ENCODE measurements around the gene ATOH7.
"Not testable (repeated sequence)": the region's sequence is repeated elsewhere in the genome, so short reads cannot be mapped to it uniquely, and the experiment has no call there.

Gene ATOH7

DNA sequence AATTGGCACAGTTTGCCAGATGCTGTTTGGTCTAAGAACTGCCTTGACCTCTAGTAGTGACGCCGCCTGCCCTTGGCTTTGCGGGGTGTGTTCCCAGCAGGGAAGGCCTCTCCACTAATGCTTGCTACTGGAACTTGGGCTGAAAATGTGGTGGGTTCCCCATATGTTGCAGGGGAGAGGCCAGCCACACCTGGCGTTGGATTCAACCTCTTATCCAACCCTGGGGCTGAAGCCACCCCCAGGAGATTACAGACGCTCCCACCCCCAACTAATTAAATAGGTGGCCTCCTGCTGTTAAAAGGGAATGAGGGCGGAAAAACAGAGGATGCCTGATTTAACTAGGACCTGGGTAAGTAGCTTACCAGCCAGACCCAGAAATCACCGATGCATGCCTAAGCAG lies 19.2 kb upstream of the ATOH7 start:
- ChIA-PET POLR2A (no interaction called here), CTCF (no interaction called here)
- H3K4me3 ChIP-seq (ENCODE audit: low read depth, low read length), result no peak overlapping the region
- no peak for DNase-seq (ENCODE audit: low read depth, low spot score)
- TF ChIP-seq CTCF (IDR thresholded peaks at IDR 0.05; ENCODE audit: insufficient read depth, low read length, missing control alignments), result no peak

GRCh38 chr10:68249297-68249696 lies 17.4 kb upstream of the ATOH7 start:
- CTCF ChIA-PET, result interaction anchor here (1.2 to 1.7 kb wide), 4 partner anchors 19 to 54 kb away, joined by 3 to 6 read pairs (median 4); no protein-coding TSS in a partner anchor
- POLR2A ChIA-PET, result no interaction called here
- DNase-seq (ENCODE audit: low read depth, low spot score), result no peak
- H3K4me3 ChIP-seq (ENCODE audit: low read depth, low read length), result no peak overlapping the region
- TF ChIP-seq CTCF (IDR thresholded peaks at IDR 0.05; ENCODE audit: insufficient read depth, low read length, missing control alignments), result no peak

GRCh38 chr10:68247931-68248330 lies 16.0 kb upstream of the ATOH7 start:
- no peak for TF ChIP-seq CTCF (IDR thresholded peaks at IDR 0.05; ENCODE audit: insufficient read depth, low read length, missing control alignments)
- DNase-seq (ENCODE audit: low read depth, low spot score), result no peak
- POLR2A ChIA-PET, result no interaction called here
- H3K4me3 ChIP-seq (ENCODE audit: low read depth, low read length), result no peak overlapping the region
- CTCF ChIA-PET, result no interaction called here

DNA sequence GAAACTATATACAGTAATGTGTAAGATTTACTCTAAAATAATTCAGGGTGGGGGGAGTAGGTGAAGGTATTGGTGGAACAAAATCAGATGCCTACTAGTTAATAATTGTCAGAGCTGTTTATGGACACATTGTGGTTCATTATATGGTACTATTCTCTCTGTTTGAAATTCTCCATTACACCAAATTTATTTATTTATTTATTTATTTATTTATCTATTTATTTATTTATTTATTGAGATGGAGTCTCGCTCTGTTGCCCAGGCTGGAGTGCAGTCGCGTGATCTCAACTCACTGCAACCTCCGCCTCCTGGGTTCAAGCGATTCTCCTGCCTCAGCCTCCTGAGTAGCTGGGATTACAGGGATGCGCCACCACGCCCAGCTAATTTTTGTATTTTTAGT lies 14.5 kb upstream of the ATOH7 start:
- DNase-seq (ENCODE audit: low read depth, low spot score); CTCF ChIA-PET; POLR2A ChIA-PET; H3K4me3 ChIP-seq (ENCODE audit: low read depth, low read length): not testable (repeated sequence)

GRCh38 chr10:68242051-68242450 lies 10.1 kb upstream of the ATOH7 start:
- no peak for TF ChIP-seq CTCF (IDR thresholded peaks at IDR 0.05; ENCODE audit: insufficient read depth, low read length, missing control alignments)
- POLR2A ChIA-PET, result no interaction called here
- no peak overlapping the region for H3K4me3 ChIP-seq (ENCODE audit: low read depth, low read length)
- CTCF ChIA-PET, result interaction anchor here (1.4 kb wide), 1 partner anchor 29 kb away, joined by 4 read pairs; no protein-coding TSS in a partner anchor
- no peak for DNase-seq (ENCODE audit: low read depth, low spot score)

- DNase-seq (ENCODE audit: low read depth, low spot score), result no peak
- H3K4me3 ChIP-seq (ENCODE audit: low read depth, low read length), result no peak overlapping the region
- POLR2A ChIA-PET, result no interaction called here
- no peak for TF ChIP-seq CTCF (IDR thresholded peaks at IDR 0.05; ENCODE audit: insufficient read depth, low read length, missing control alignments)
- CTCF ChIA-PET, result interaction anchor here (1.6 kb wide), 1 partner anchor 62 kb away, joined by 4 read pairs; no protein-coding TSS in a partner anchor
Measured at GRCh38 chr10:68239596-68240150, 7.8 kb upstream of the ATOH7 start.

GRCh38 chr10:68239069-68239468 lies 7.2 kb upstream of the ATOH7 start:
- no peak for TF ChIP-seq CTCF (IDR thresholded peaks at IDR 0.05; ENCODE audit: insufficient read depth, low read length, missing control alignments)
- POLR2A ChIA-PET, result no interaction called here
- CTCF ChIA-PET, result interaction anchor here (0.8 kb wide), 1 partner anchor 26 kb away, joined by 3 read pairs; no protein-coding TSS in a partner anchor
- no peak overlapping the region for H3K4me3 ChIP-seq (ENCODE audit: low read depth, low read length)
- DNase-seq (ENCODE audit: low read depth, low spot score), result no peak

Data from AG04449 (cell line).